ENCODE results near the gene VTI1B.
A peak's percentile ranks its signal among the peaks of the same experiment; 100 is the strongest.

Gene VTI1B

DNA sequence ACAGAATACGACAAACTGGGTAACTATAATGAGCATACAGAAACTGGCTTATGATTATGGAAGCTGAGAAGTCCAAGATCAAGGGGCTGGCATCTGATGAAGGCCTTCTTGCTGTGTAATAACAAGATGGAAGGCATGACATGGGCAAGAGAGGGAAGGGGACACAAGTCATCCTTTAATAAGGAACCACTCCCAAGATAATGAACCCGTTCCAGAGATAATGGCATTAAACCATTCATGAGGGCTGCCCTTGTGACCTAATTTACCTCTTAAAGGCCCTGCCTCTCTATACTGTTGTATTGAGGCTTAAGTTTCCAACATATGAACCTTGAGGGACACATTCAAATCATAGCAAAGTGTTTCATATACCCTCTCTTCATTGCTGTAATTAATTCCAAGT, 4.6 kb upstream of the VTI1B start:
- DNase-seq (ENCODE audit: low read depth in 2 of 2, low spot score in 1 of 2): no peak

GRCh38 chr14:67675219-67675582, 769 bp upstream of the VTI1B start:
- DNase-seq (ENCODE audit: low read depth in 2 of 2, low spot score in 1 of 2): no peak

GRCh38 chr14:67674139-67674479, 323 bp downstream of the VTI1B start:
- DNase-seq (ENCODE audit: low read depth in 2 of 2, low spot score in 1 of 2): peak; percentile 11 to 28

GRCh38 chr14:67673451-67673850, 981 bp downstream of the VTI1B start:
- DNase-seq (ENCODE audit: low read depth in 2 of 2, low spot score in 1 of 2): no peak

DNA sequence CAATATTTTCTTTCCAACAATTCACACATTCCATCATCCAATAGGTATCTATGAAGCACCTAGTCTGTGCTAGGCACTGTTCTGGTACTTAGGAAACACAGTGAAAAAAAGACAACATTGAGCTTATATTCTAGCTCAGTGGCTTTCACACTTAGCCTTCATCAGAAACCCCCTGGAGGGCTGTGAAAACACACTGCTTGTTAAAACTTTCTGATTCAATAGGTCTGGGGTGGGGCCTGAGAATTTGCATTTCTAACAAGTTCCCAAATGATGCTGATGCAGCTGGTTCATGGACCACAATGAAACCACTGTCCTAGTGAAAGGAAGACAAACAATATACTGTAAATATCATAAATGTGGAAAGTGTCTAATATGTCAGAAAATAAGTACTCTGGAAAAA, 5.9 kb downstream of the VTI1B start:
- no peak for DNase-seq (ENCODE audit: low read depth in 2 of 2, low spot score in 1 of 2)

DNA sequence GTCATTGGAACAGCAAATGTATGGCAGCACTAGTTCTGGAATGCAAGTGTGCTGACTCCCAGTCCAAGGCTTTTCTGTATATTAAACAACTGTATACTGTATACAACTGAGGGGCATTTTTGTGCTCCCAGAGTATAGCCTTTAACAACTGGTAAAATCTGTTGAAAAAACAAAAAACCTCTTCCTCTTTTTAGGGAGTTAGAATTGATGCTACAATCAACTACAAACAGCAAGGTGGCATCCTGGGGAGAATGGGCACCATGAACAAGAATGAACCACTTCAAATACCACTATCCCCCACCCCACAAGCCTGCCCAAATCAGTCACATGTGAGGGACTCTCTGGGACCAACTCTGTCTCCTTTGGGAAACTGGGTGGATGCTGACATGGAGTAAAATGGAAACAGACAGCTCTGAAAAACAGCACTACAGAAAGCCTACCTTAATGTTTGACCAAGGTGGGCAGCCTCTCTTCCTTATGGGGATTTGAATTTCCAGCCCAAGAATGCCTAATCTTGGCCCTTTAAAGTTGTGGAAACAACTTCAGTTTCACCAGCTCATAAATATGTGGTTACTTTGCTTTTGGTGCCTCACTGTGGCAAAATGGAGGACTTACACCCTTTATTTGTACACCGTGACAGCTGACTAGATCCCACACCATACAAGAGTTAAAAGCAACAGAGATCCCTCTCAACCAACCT, 7.5 kb downstream of the VTI1B start:
- no peak for DNase-seq (ENCODE audit: low read depth in 2 of 2, low spot score in 1 of 2)

GRCh38 chr14:67665868-67666267, 8.6 kb downstream of the VTI1B start:
- DNase-seq (ENCODE audit: low read depth in 2 of 2, low spot score in 1 of 2): no peak

DNA sequence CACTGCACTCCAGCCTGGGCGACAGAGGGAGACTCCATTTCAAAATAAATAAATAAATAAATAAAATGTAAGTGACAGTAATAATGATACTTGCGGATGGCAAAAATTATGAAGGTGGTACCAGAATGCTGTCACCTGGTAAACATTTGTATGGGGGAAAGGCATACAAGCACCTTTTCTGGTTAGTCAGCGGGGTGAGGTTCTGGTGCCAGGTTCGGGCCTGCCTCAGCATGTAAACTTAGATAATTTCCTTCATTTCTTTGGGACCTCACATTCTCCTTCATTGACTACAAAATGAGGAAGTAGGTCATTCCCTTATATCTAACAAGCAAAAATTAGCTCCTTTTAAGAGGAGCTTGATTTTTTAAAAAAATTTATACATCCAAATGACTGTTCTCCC, 10.8 kb downstream of the VTI1B start:
- no peak for DNase-seq (ENCODE audit: low read depth in 2 of 2, low spot score in 1 of 2)

- no peak for DNase-seq (ENCODE audit: low read depth in 2 of 2, low spot score in 1 of 2)
Measured at GRCh38 chr14:67653651-67654280, 20.7 kb downstream of the VTI1B start.

DNA sequence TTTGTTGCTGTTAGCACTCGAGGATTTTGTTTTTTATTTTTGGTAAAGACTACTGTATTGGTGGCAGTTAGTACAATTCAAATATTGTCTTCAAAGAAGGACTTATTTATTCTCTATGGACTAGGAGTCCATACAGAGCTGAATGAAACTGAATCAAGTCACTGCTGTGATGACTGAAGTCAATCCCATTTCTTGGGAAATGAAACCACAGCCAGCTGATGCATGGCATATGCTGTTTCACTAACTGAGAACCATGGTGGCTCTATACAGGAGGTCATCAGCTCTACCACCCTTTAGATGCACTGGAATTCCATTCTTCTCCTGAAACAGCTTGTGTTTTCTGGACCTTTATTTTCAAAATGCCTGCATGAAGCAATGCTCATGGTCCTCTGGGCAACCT, 22.2 kb downstream of the VTI1B start:
- no peak for DNase-seq (ENCODE audit: low read depth in 2 of 2, low spot score in 1 of 2)

DNA sequence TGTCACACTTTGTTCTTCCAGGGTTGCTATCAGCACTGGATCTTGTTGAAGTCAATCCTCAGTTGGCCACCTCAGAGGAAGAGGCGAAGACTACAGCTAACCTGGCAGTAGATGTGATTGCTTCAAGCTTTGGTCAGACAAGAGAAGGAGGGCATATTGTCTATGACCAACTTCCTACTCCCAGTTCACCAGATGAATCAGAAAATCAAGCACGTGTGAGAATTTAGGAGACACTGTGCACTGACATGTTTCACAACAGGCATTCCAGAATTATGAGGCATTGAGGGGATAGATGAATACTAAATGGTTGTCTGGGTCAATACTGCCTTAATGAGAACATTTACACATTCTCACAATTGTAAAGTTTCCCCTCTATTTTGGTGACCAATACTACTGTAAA, 23.7 kb downstream of the VTI1B start:
- DNase-seq (ENCODE audit: low read depth in 2 of 2, low spot score in 1 of 2): no peak

DNA sequence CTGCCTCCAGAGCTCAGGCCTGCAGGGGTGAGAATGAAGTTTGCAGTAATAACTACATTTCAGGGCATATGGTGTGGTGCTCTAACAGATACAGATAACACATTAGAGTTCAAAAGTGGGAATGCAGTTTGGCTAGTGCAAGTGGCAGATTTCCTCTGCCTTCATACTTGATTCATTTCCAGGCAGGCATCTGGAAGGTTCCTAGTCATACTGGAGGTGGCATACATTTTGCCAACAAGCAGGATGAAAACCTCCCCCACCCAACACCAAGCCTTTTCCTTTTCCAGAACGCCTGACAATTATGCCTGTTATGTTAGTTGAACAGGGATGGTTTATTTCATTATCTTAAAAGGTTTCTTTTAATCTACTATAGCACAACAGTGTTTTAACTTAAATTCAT, 24.3 kb downstream of the VTI1B start:
- DNase-seq (ENCODE audit: low read depth in 2 of 2, low spot score in 1 of 2): no peak

- DNase-seq (ENCODE audit: low read depth in 2 of 2, low spot score in 1 of 2): no peak
Measured at GRCh38 chr14:67646131-67646530, 28.3 kb downstream of the VTI1B start.

- DNase-seq (ENCODE audit: low read depth in 2 of 2, low spot score in 1 of 2): no peak
Measured at GRCh38 chr14:67645414-67645813, 29.0 kb downstream of the VTI1B start.

DNA sequence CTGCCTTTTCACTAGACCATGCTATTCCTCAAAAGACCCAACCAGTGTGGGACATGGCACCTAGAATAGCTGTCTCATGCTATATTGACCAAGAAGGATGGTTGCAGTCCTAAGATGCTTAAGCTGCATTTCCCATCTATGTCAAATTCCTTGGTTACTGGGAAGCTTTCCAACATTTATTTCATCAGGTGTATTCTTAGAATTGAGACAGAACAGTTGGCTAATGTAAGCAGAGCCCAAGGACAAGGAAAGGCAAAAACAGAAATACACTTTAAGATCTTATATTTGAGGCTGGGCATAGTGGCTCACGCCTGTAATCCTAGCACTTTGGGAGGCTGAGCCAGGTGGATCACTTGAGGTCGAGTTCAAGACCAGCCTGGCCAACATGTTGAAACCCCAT, 30.0 kb downstream of the VTI1B start:
- no peak for DNase-seq (ENCODE audit: low read depth in 2 of 2, low spot score in 1 of 2)

DNA sequence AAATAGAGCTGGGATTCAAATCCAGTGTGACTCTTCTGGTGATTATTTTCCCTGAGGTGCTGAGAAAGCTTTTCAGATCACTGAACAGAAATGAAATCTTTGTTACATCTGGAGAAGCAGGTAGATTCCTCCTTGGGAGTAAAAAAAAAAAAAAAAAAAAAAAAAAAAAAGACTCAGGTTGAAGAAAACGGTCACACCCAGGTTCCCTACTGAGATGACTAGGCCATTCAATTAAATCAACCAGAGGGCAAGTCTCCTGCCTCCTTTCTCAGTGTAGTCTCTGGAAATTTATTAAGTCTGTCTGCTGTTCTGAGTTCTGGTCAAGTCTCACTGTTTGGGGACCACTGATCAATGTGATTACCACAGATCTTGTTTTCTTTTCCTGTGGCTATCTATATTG, 30.7 kb downstream of the VTI1B start:
- no peak for DNase-seq (ENCODE audit: low read depth in 2 of 2, low spot score in 1 of 2)

DNA sequence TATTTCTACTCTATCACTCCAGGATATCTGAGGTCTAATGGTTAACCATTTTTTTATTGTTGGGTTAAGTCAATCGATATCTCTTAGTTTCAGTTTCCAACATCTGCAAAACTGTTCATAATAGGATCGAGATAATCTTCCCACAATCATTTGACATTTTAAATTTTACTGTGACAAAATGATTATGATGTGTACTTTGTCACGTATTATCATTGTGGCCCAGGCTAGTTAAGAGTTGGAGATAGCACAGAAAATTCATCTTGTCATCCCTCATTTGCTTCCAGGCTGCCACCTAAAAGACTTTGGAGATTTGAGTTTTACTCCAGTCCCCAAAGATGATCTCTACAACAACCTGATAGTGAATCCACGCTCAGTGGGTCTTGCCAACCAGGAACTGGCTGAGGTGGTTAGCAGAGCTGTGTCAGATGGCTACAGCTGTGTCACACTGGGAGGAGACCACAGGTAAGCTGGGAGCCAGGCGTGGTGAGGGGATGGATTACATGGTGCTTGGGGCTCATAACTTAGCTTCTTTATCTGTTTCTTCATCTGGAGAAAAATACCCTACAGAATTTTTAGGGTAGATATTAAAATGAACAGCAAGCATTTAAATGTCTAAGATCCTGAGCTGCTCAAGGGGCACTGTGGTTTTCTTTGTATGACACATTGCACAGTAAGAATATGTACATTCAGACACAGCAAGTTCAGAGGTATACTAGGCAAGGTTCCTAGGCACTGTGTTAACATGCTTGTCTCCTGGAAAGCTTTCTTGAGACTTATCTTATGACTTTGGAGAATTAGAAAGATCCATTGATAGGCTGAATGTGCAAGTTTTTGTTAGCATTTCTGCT, 32.3 kb downstream of the VTI1B start:
- no peak for DNase-seq (ENCODE audit: low read depth in 2 of 2, low spot score in 1 of 2)

DNA sequence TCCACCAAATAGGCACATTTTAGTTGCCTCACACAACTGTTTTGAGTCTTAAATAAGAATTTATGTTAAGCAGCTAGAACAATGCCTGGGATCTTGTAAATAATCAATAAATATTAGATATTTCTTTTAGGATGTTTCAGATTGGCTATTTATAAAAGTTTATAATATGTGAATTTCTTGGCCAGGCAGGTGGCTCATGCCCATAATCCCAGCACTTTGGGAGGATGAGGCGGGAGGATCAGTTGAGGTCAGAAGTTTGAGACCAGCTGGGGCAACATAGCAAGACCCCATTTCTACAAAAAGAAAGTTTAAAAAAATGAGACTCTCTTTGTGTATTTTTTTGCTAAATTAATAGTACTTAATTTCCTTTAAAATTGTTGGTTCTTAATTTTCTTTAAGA, 33.0 kb downstream of the VTI1B start:
- no peak for DNase-seq (ENCODE audit: low read depth in 2 of 2, low spot score in 1 of 2)

DNA sequence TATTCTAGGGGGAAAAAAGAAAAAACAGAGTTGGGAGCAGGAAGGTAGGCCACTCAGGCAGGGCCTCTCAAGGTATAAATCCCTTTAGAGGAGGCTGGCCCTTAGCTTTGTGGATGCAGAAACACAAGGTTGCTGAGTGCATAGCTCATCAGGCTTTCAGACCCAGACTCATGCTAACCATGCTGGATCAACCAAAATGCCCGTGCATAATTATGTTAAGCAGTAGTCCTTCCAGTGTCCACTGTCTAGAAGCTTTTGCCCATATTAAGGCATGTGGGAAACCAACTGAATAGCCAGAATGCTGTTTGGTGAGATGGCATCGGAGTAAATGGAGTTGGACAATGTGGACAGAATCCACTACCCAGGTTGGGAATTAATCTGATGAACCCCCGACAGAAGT, 35.8 kb downstream of the VTI1B start:
- no peak for DNase-seq (ENCODE audit: low read depth in 2 of 2, low spot score in 1 of 2)

DNA sequence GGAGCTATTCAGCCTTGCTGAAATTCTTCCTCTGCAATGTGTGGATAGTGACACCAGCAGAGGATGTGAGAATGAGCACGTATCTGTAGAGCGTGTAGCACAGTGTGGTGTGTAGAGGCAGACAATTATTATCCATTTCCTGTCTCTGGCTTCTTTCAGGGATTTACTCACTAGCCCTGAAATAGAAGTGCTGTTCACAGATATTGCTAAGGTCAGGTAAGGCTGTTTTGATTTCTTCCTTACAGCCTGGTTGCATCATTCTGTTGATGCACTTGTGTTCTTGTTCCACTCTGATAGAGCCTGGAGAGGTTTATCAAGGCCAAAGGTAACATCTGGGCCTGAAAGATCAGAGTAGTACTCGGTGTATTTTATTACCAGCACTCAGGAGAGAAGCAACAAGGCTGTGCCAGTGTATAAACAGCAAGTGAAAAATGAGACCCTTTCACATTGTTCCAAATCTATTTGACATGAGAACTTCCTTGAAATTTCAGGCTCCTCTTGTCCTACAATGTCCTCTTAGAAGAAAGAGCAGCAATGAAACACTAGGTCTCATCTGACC, 38.0 kb downstream of the VTI1B start:
- DNase-seq (ENCODE audit: low read depth in 2 of 2, low spot score in 1 of 2): no peak

DNA sequence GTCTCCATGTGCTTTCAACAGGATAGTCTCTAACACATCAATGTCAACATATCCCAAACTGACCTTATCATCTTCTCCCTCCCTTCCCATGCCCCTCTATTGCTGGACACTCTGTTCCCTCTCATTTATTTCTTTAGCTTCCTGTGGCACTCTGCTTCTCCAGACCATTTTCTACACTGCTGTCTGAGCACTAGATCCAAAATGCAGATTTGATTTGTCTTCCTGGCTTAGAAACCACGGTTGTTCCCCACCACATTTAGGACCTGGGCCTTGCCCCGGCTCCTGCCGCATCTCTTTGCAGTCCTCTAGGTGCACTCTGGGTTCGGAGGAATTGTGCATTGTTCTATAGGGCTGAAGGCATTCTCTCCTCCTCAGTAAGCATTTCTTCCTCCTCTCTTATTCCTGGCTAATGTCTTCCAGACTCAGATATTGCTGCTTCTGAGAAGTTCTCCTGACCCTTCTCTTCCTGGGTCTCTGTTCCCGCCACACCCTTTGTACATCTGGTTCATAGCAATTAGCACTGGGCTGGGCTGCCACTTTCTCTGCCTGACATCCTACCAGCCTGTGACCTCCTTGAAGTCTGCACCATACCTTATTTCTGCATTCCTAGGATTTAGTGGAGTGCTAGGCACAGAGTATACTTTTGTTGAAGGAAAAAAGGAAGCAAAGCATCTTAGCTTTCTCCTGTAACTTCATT, 40.8 kb downstream of the VTI1B start:
- no peak for DNase-seq (ENCODE audit: low read depth in 2 of 2, low spot score in 1 of 2)

- no peak for DNase-seq (ENCODE audit: low read depth in 2 of 2, low spot score in 1 of 2)
Measured at GRCh38 chr14:67630938-67631337, 43.5 kb downstream of the VTI1B start.

Data from stimulated activated CD8-positive, alpha-beta memory T cell treated with anti-CD3 and anti-CD28 coated beads, Interleukin-4, amount 100 ng/mL, for 1 hour (primary cell).